HG03558 (cell line): Measurements from ENCODE around the gene FASN.
"Not testable (repeated sequence)": the region's sequence is repeated elsewhere in the genome, so short reads cannot be mapped to it uniquely, and the experiment has no call there.

Source experiments
- ATAC-seq: cut with Tn5 transposase; IDR thresholded peaks from one replicate; pipeline ENCODE4 v1.9.1; 2021; ENCODE audit warnings: moderate number of reproducible peaks; ENCODE audit not compliant: unreplicated experiment; ENCODE audit errors: extremely low read depth

FASN gene

DNA sequence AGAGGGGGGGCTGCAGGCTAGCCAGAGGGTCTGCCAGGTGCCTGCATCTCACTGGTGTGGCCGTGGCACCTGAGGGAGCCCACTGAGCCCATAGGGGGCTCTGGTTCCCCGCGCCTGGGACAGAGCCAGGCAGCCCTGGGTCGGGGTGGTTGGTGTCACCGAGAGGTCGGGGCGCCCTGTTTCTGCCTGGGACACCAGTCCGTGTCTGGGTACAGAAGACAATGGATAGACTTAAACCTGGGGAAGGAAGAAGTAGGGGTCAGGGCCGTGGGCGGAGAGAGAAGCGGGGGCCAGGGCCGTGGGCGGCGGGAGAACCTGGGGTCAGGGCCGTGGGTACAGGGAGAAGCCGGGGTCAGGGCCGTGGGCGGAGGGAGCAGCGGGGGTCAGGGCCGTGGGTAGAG is 49.5 kb downstream of the FASN start:
- ATAC-seq = no peak

GRCh38 chr17:82047914-82048570 is 50.0 kb downstream of the FASN start:
- no peak for ATAC-seq

- ATAC-seq = no peak
Observed at GRCh38 chr17:82047379-82047778, 50.7 kb downstream of the FASN start.

GRCh38 chr17:82046903-82047302 is 51.1 kb downstream of the FASN start:
- ATAC-seq = no peak

DNA sequence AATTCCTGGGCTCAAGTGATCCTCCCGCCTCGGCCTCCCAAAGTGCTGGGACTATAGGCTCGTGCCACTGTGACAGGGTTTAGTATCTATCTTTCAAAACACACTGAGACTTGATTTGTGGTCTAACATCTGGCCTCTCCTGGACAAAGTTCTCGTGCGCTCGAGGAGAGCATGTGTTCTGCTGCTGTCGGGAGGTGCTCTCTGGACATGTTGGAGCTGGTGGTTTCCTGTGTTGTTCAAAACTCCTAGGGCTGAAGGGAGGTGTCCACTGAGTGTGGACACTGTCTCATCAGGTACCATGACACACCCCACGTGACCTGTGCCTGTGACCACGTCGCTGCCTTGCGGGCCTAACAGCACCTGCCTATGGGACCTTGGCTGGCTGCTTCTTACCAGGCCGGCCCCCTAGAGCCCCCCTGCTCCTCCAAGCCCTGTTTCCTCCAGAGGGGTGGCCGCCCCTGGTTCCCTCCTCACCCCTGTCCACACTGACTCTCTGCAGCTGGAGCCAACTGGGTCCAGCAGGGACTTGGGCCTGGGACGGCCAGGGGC is 52.0 kb downstream of the FASN start:
- no peak for ATAC-seq

DNA sequence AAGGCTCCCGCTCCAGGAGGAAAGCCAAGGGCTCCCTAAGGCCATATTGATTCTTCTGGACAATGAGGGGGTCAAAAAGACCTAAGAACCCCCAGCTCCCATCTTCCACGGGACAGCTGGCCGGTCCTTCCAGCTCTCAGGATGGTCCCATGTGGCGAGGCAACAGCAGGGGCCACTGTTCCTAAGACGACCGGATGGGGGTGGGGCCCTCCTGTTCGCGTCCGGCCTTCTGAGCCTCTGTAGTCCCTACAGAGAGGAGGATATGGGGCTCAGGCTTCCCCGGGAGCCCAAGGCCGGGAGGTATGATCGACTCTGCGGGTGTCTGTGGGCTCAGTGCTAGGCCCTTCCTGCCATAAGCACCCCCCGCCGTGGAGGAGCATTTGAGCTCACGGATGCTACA is 54.5 kb downstream of the FASN start:
- no peak for ATAC-seq

- no peak for ATAC-seq
Observed at GRCh38 chr17:82042649-82043048, 55.4 kb downstream of the FASN start.

DNA sequence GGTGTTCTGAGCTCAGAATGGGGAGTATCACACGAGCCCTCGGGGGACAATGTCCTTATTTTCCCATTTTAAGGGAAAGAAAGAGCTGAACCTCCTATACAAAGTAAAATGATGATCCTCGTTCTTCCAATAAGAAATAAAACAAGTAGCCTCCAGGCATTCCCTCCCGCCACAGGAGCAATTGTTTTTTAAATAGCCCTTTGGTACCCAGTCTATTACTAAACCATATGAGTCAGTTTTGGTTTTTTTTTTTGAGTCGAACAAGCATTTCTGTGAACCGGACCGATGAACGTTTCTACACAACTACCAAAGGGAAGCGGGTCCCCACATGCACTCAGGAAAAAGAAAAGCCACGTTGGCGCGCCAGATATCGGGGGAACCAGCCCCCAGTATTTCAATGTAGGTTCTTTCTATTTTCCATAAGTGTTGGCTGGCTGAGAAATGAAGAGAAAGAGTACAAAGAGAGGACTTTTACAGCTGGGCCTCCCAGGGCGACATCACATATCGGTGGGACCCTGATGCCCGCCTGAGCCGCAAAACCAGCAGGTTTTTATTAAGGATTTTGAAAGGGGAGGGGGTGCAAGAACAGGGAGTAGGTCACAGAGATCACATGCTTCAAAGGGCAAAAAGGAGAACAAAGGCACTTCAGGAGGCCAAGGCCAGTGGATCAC is 56.8 kb downstream of the FASN start:
- no peak for ATAC-seq

GRCh38 chr17:82039695-82040299 is 58.2 kb downstream of the FASN start:
- no peak for ATAC-seq

DNA sequence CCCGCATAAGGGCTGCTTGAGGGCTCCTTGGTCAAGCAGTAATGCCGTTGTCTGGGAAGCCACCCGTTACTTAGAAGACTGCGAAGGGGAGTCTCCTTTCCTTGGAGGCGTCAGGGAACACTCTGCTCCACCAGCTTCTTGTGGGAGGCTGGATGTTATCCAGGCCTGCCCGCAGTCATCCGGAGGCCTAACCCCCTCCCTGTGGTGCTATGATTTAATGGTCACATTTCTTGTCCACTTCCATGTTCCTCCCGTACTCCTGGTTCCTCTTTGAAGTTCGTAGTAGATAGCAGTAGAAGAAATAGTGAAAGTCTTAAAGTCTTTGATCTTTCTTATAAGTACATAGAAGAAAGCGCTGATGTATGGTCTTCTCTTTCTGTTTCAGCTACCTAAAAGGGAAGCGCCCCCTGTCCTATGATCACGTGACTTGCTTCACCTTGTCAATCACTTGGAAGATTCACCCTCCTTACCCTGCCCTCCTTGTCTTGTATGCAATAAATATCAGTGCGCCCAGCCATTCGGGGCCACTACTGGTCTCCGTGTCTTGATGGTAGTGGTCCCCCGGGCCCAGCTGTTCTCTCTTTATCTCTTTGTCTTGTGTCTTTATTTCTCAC is 59.1 kb downstream of the FASN start:
- not testable (repeated sequence) for ATAC-seq

GRCh38 chr17:82037889-82038195 is 60.2 kb downstream of the FASN start:
- no peak for ATAC-seq

GRCh38 chr17:82037092-82037888 is 60.7 kb downstream of the FASN start, which contains the start of gene DCXR:
TSS of gene DCXR (minus strand) at chr17:82037697. CDS start at chr17:82037682, 15 bp downstream.
- peak; percentile 54 for ATAC-seq

GRCh38 chr17:82036634-82037091 is 61.4 kb downstream of the FASN start:
- no peak for ATAC-seq

DNA sequence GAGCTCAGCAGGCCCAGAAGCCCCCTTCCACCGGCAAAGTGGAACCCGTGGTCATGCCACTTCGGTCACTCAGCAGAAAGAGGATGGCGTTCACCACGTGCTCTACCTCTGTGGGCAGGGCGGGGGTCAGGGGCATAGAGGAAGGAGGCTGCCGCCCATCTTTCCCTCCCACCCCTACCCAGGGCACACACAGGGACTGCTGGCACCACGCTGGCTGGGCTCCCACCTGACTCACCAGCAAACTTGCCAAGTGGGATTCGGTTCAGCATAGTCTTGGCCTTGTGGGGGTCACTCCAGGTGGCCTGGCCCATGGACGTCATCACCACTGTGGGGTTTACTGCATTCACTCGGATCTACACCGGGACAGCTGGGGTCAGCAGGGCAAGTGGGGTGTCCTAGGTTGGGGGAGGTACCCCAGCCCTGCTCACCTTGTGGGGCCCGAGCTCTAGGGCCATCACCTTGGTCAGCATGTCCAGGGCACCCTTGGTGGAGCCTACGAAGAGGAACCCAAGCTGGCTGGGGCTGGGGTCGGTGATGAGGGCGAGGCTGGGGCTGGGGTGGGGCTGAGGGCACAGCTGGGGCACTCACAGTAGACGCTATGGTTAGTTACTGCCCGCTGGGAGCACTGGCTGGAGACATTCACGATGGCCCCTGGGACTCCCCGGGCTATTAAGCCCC is 61.9 kb downstream of the FASN start:
- no peak for ATAC-seq

GRCh38 chr17:82035488-82035887 is 62.5 kb downstream of the FASN start:
- no peak for ATAC-seq

- ATAC-seq = no peak
Observed at GRCh38 chr17:82034371-82035011, 63.5 kb downstream of the FASN start.

DNA sequence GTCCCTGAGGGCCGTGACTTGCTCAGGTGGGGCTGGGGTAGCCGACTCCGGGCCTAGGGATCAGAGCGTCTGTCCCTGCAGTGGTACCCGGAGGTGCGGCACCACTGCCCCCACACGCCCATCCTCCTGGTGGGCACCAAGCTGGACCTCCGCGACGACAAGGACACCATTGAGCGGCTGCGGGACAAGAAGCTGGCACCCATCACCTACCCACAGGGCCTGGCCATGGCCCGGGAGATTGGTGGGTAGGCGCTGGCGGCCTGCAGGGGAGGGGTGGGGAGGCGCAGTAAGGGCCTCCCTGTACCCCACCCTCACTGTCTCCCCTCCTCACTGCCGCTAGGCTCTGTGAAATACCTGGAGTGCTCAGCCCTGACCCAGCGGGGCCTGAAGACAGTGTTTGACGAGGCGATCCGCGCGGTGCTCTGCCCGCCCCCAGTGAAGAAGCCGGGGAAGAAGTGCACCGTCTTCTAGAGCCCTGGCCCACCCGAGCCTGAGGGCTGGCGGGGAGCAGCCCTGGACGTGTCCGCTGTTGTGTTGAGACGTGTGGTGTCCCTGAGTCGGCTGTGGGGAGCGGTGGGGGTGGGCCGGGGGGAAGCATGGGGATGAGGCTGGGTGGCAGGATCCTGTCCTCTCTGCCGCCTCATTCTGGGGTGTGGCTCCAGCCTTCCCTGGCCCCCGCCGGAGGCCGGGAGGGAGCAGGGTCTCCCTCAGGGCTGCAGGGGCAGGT is 64.5 kb downstream of the FASN start:
- no peak for ATAC-seq

- no peak for ATAC-seq
Observed at GRCh38 chr17:82031885-82032627, 66.0 kb downstream of the FASN start.
